Astrocyte (in vitro differentiated cells and primary cell): ENCODE data around the gene FBXW12. TPM values are rescaled to one million over a fixed set of nuclear protein-coding genes. Genes with fewer than 3 reads are reported as not detected.

Experiments
- DNase-seq: peaks from one replicate; pipeline ENCODE4 v3.0.0-alpha.2; 2010; ENCODE audit warnings: low read depth
- FAIRE-seq: peaks from 2 replicates; lab custom pipeline; 2011; peaks lifted over from hg19 to GRCh38; lab: Jason Lieb, UNC
- H2AFZ ChIP-seq: 2 replicates; pipeline ENCODE4 v1.6.0; 2012; ENCODE audit warnings: low read depth, low read length, inconsistent platforms
- H3K27ac ChIP-seq: 2 replicates; pipeline ENCODE4 v1.5.1; 2011; ENCODE audit warnings: low read depth, low read length, inconsistent platforms
- H3K27me3 ChIP-seq: 2 replicates; pipeline ENCODE4 v1.6.0; 2011; ENCODE audit warnings: low read length, inconsistent platforms; ENCODE audit not compliant: insufficient read depth
- H3K36me3 ChIP-seq: 2 replicates; pipeline ENCODE4 v1.5.1; 2011; ENCODE audit warnings: low read length, inconsistent platforms; ENCODE audit not compliant: insufficient read depth
- H3K4me1 ChIP-seq: 2 replicates; pipeline ENCODE4 v1.5.1; 2011; ENCODE audit warnings: low read length, inconsistent platforms; ENCODE audit not compliant: insufficient read depth
- H3K4me2 ChIP-seq: 2 replicates; pipeline ENCODE4 v1.6.0; 2012; ENCODE audit warnings: low read length, inconsistent platforms
- H3K4me3 ChIP-seq: 2 replicates; pipeline ENCODE4 v1.5.1; 2011; ENCODE audit warnings: low read depth, mild to moderate bottlenecking, low read length, inconsistent platforms; ENCODE audit not compliant: insufficient read depth
- H3K79me2 ChIP-seq: 2 replicates; pipeline ENCODE4 v1.6.0; 2012; ENCODE audit warnings: mild to moderate bottlenecking, low read length, inconsistent platforms; ENCODE audit not compliant: insufficient read depth
- H3K9ac ChIP-seq: 2 replicates; pipeline ENCODE4 v1.6.0; 2012; ENCODE audit warnings: mild to moderate bottlenecking, low read length, inconsistent platforms
- H3K9me3 ChIP-seq: 2 replicates; pipeline ENCODE4 v1.5.1; 2012; ENCODE audit warnings: low read depth, mild to moderate bottlenecking, low read length, inconsistent platforms; ENCODE audit not compliant: insufficient read depth
- H4K20me1 ChIP-seq: 2 replicates; pipeline ENCODE4 v1.6.0; 2012; ENCODE audit warnings: low read length, inconsistent platforms; ENCODE audit not compliant: insufficient read depth
- H3K27ac Mint-ChIP-seq: one replicate; pipeline ENCODE4 v1.8.0; 2021; ENCODE audit warnings: mild to moderate bottlenecking, mixed read lengths; ENCODE audit not compliant: unreplicated experiment
- H3K27me3 Mint-ChIP-seq: one replicate; pipeline ENCODE4 v1.8.0; 2021; ENCODE audit warnings: low read depth, mixed read lengths; ENCODE audit not compliant: unreplicated experiment
- H3K36me3 Mint-ChIP-seq: one replicate; pipeline ENCODE4 v1.8.0; 2021; ENCODE audit warnings: low read depth, mixed read lengths; ENCODE audit not compliant: unreplicated experiment
- H3K4me1 Mint-ChIP-seq: one replicate; pipeline ENCODE4 v1.8.0; 2021; ENCODE audit warnings: low read depth, mixed read lengths; ENCODE audit not compliant: unreplicated experiment
- H3K4me3 Mint-ChIP-seq: one replicate; pipeline ENCODE4 v1.8.0; 2021; ENCODE audit warnings: mild to moderate bottlenecking, moderate library complexity, mixed read lengths; ENCODE audit not compliant: unreplicated experiment
- H3K9me3 Mint-ChIP-seq: one replicate; pipeline ENCODE4 v1.8.0; 2021; ENCODE audit warnings: mild to moderate bottlenecking, mixed read lengths; ENCODE audit not compliant: unreplicated experiment
- EZH2 ChIP-seq: IDR thresholded peaks from 2 replicates; pipeline ENCODE4 v1.6.1; 2012; ENCODE audit warnings: mild to moderate bottlenecking, low read length, inconsistent platforms; ENCODE audit not compliant: insufficient read depth
- total RNA-seq: library from RNA; stranded (reverse); gene quantifications from 2 replicates; pipeline ENCODE4 v1.2.1, GENCODE V29; 2021
- TF ChIP-seq, protein P1 (sequence below): IDR thresholded peaks from 2 replicates; pipeline ENCODE4 v1.5.1; 2011; ENCODE audit warnings: low read depth, mild to moderate bottlenecking, inconsistent platforms, low read length, moderate library complexity; ENCODE audit not compliant: insufficient read depth

Gene FBXW12
- total RNA-seq, 1 donor from 2014 or later, result not detected

DNA sequence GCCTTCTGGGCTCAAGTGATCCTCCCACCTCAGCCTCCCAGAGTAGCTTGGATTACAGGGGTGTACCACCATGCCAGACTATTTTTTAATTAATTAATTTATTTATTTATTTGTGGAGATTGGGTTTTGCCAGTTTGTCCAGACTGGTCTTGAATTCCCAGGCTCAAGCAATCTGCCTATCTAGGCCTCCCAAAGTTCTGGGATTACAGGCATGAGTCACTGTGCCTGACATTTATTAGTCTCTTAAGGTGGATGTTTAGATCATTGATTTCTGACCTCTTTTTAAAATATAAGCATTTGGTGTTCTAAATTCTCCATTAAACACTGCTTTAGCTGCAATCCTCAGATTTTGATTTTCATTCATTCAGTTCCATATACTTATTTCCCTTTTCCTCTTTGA lies 15.6 kb downstream of the FBXW12 start:
- Mint-ChIP-seq H3K9me3 (peaks cover 2% of the 10 kb centered on the region), H3K4me1 (no peaks in the 10 kb centered on the region), H3K36me3 (no peaks in the 10 kb centered on the region), H3K27ac (no peak overlapping the region), H3K4me3 (no peak overlapping the region), H3K27me3 (peaks cover 3% of the 10 kb centered on the region)
- no peak overlapping the region for H3K4me3 ChIP-seq
- TF ChIP-seq, protein P1, sequence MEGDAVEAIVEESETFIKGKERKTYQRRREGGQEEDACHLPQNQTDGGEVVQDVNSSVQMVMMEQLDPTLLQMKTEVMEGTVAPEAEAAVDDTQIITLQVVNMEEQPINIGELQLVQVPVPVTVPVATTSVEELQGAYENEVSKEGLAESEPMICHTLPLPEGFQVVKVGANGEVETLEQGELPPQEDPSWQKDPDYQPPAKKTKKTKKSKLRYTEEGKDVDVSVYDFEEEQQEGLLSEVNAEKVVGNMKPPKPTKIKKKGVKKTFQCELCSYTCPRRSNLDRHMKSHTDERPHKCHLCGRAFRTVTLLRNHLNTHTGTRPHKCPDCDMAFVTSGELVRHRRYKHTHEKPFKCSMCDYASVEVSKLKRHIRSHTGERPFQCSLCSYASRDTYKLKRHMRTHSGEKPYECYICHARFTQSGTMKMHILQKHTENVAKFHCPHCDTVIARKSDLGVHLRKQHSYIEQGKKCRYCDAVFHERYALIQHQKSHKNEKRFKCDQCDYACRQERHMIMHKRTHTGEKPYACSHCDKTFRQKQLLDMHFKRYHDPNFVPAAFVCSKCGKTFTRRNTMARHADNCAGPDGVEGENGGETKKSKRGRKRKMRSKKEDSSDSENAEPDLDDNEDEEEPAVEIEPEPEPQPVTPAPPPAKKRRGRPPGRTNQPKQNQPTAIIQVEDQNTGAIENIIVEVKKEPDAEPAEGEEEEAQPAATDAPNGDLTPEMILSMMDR, result no peak
- TF ChIP-seq EZH2, result no peak
- H3K9ac ChIP-seq, result no peak overlapping the region
- H3K4me1 ChIP-seq, result no peaks in the 10 kb centered on the region
- H3K27me3 ChIP-seq, result peaks cover 14% of the 10 kb centered on the region
- no peak overlapping the region for H3K4me2 ChIP-seq
- H3K36me3 ChIP-seq, result no peaks in the 10 kb centered on the region
- no peak overlapping the region for H3K27ac ChIP-seq
- no peaks in the 10 kb centered on the region for H3K9me3 ChIP-seq
- H3K79me2 ChIP-seq, result no peaks in the 10 kb centered on the region
- no peak for DNase-seq
- peak; percentile 29 for FAIRE-seq
- H2AFZ ChIP-seq, result no peak overlapping the region
- no peaks in the 10 kb centered on the region for H4K20me1 ChIP-seq

DNA sequence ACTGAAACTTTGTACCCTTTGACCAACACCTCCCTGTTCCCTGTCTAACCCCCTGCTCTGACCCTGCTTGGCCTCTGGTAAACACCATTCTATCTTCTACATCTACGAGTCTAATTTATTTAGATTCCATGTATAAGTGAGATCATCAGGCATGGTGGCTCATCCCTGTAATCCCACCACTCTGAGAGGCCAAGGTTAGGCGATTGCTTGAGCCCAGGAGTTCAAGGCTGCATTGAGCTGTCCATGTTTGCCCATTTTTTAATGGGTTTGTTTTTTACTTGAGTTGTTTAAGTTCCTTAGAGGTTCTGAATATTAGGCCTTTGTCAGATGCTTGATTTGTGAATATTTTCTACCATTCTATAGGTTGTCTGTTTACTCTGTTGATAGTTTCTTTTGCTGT lies 16.9 kb downstream of the FBXW12 start:
- Histone ChIP-seq H3K4me2 (no peak overlapping the region), H3K79me2 (no peaks in the 10 kb centered on the region), H3K9ac (no peak overlapping the region), H3K4me1 (no peaks in the 10 kb centered on the region), H2AFZ (no peak overlapping the region), H4K20me1 (no peaks in the 10 kb centered on the region), H3K27ac (no peak overlapping the region), H3K36me3 (no peaks in the 10 kb centered on the region), H3K9me3 (no peaks in the 10 kb centered on the region), H3K27me3 (peaks cover 7% of the 10 kb centered on the region), H3K4me3 (no peak overlapping the region)
- Mint-ChIP-seq H3K9me3 (peaks cover 2% of the 10 kb centered on the region), H3K36me3 (no peaks in the 10 kb centered on the region), H3K4me1 (no peaks in the 10 kb centered on the region), H3K27ac (no peak overlapping the region), H3K4me3 (no peak overlapping the region), H3K27me3 (peaks cover 2% of the 10 kb centered on the region)
- no peak for FAIRE-seq
- TF ChIP-seq, protein P1, result no peak
- TF ChIP-seq EZH2, result no peak
- DNase-seq, result no peak

DNA sequence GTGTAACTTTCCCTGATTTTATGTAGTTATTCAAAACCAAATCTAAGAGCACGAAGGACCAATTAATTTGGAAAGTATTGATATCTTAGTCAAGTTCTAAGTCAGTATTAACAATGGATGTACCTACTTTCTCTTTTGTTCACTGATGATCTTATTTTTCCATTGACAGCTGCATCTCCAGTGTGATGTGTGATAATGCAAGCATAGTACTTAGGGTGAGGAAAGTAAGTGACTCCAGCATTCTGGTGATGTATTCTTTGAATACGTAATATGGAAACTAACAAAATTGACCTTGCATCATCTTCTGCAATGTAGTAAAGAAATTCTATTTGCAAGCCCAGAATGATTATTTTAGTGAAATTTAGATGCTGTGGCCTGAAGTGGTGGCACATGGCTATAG lies 22.4 kb downstream of the FBXW12 start:
- Histone ChIP-seq H3K4me3 (no peak overlapping the region), H3K4me2 (no peak overlapping the region), H2AFZ (no peak overlapping the region), H3K36me3 (no peaks in the 10 kb centered on the region), H3K27me3 (peaks cover 7% of the 10 kb centered on the region), H3K9me3 (no peaks in the 10 kb centered on the region), H4K20me1 (no peaks in the 10 kb centered on the region), H3K4me1 (no peaks in the 10 kb centered on the region), H3K9ac (no peak overlapping the region), H3K79me2 (no peaks in the 10 kb centered on the region), H3K27ac (no peak overlapping the region)
- TF ChIP-seq, protein P1, result no peak
- no peak for TF ChIP-seq EZH2
- no peak overlapping the region for H3K27ac Mint-ChIP-seq
- H3K9me3 Mint-ChIP-seq, result no peaks in the 10 kb centered on the region
- DNase-seq, result no peak
- no peak overlapping the region for H3K4me3 Mint-ChIP-seq
- H3K36me3 Mint-ChIP-seq, result no peaks in the 10 kb centered on the region
- H3K4me1 Mint-ChIP-seq, result no peaks in the 10 kb centered on the region
- H3K27me3 Mint-ChIP-seq, result peaks cover 13% of the 10 kb centered on the region
- FAIRE-seq, result no peak
